H9 (cell line): ENCODE data around the gene GRIK4. TPM values are rescaled to one million over a fixed set of nuclear protein-coding genes. Genes with fewer than 3 reads are reported as not detected.

Experiments
- DNase-seq: peaks from one replicate; pipeline ENCODE4 v3.0.0-alpha.2; 2017
- H2AFZ ChIP-seq: one replicate; pipeline ENCODE4 v1.6.1; 2013; ENCODE audit warnings: mild to moderate bottlenecking, low read length, control low read depth, moderate library complexity
- H2AK5ac ChIP-seq: 2 replicates; pipeline ENCODE4 v1.6.1; 2013; ENCODE audit warnings: low read length, control low read depth, mixed read lengths; ENCODE audit not compliant: insufficient read length
- H2BK120ac ChIP-seq: one replicate; pipeline ENCODE4 v1.6.1; 2013; ENCODE audit warnings: low read depth, mild to moderate bottlenecking, low read length, control low read depth, inconsistent platforms; ENCODE audit not compliant: poor library complexity, severe bottlenecking
- H2BK12ac ChIP-seq: 2 replicates; pipeline ENCODE4 v1.6.1; 2013; ENCODE audit warnings: low read length, control low read depth, mixed read lengths, low read depth; ENCODE audit not compliant: insufficient read length
- H2BK15ac ChIP-seq: 2 replicates; pipeline ENCODE4 v1.6.1; 2013; ENCODE audit warnings: low read depth, low read length, control low read depth
- H2BK20ac ChIP-seq: one replicate; pipeline ENCODE4 v1.6.1; 2013; ENCODE audit warnings: low read depth, mild to moderate bottlenecking, low read length, control low read depth, inconsistent platforms; ENCODE audit not compliant: poor library complexity, severe bottlenecking
- H2BK5ac ChIP-seq: 2 replicates; pipeline ENCODE4 v1.6.1; 2013; ENCODE audit warnings: low read length, control low read depth, mixed read lengths; ENCODE audit not compliant: insufficient read length
- H3K14ac ChIP-seq: 2 replicates; pipeline ENCODE4 v1.6.1; 2013; ENCODE audit warnings: low read length, control low read depth; ENCODE audit not compliant: insufficient read depth
- H3K18ac ChIP-seq: 2 replicates; pipeline ENCODE4 v1.6.1; 2013; ENCODE audit warnings: low read depth, mild to moderate bottlenecking, mixed read lengths, low read length, control low read depth; ENCODE audit not compliant: insufficient read length
- H3K23ac ChIP-seq: 2 replicates; pipeline ENCODE4 v1.6.1; 2013; ENCODE audit warnings: low read length, control low read depth, mixed read lengths, low read depth; ENCODE audit not compliant: insufficient read length
- H3K23me2 ChIP-seq: 2 replicates; pipeline ENCODE4 v1.6.1; 2013; ENCODE audit warnings: low read depth, mild to moderate bottlenecking, mixed read lengths, low read length, control low read depth; ENCODE audit not compliant: insufficient read length, poor library complexity, severe bottlenecking
- H3K27ac ChIP-seq: 2 replicates; pipeline ENCODE4 v1.5.1; 2013; ENCODE audit warnings: low read length, control low read depth, mixed read lengths, low read depth; ENCODE audit not compliant: insufficient read length
- H3K27me3 ChIP-seq: 2 replicates; pipeline ENCODE4 v1.6.1; 2013; ENCODE audit warnings: low read length, control low read depth, inconsistent platforms; ENCODE audit not compliant: insufficient read depth
- H3K4ac ChIP-seq: 2 replicates; pipeline ENCODE4 v1.6.1; 2013; ENCODE audit warnings: low read depth, mild to moderate bottlenecking, control low read depth, inconsistent platforms, low read length, moderate library complexity
- H3K4me1 ChIP-seq: 2 replicates; pipeline ENCODE4 v1.6.1; 2013; ENCODE audit warnings: low read length, control low read depth, inconsistent platforms; ENCODE audit not compliant: insufficient read depth
- H3K4me2 ChIP-seq: 2 replicates; pipeline ENCODE4 v1.6.1; 2013; ENCODE audit warnings: low read length, control low read depth, mixed read lengths; ENCODE audit not compliant: insufficient read length, insufficient read depth
- H3K56ac ChIP-seq: 2 replicates; pipeline ENCODE4 v1.6.1; 2013; ENCODE audit warnings: low read depth, mild to moderate bottlenecking, mixed read lengths, low read length, control low read depth; ENCODE audit not compliant: insufficient read length
- H3K79me1 ChIP-seq: 2 replicates; pipeline ENCODE4 v1.6.1; 2013; ENCODE audit warnings: low read depth, mild to moderate bottlenecking, moderate library complexity, low read length, control low read depth, inconsistent platforms; ENCODE audit not compliant: insufficient read depth, poor library complexity, severe bottlenecking
- H3K79me2 ChIP-seq: 2 replicates; pipeline ENCODE4 v1.6.1; 2013; ENCODE audit warnings: low read length, control low read depth, inconsistent platforms; ENCODE audit not compliant: insufficient read depth
- H3K9ac ChIP-seq: 2 replicates; pipeline ENCODE4 v1.6.1; 2013; ENCODE audit warnings: low read length, control low read depth, mixed read lengths; ENCODE audit not compliant: insufficient read length; ENCODE audit errors: extremely low read depth
- H3K9me3 ChIP-seq: one replicate; pipeline ENCODE4 v1.6.1; 2013; ENCODE audit warnings: low read depth, low read length, inconsistent platforms; ENCODE audit not compliant: control insufficient read depth
- H3T11ph ChIP-seq: one replicate; pipeline ENCODE4 v1.6.1; 2013; ENCODE audit warnings: mild to moderate bottlenecking, low read length, control low read depth, inconsistent platforms
- H4K20me1 ChIP-seq: one replicate; pipeline ENCODE4 v1.6.1; 2013; ENCODE audit not compliant: control insufficient read depth, insufficient read length, insufficient read depth
- H4K5ac ChIP-seq: 2 replicates; pipeline ENCODE4 v1.6.1; 2013; ENCODE audit warnings: low read depth, mild to moderate bottlenecking, mixed read lengths, low read length, control low read depth; ENCODE audit not compliant: insufficient read length
- H4K8ac ChIP-seq: replicated peaks from 2 replicates; pipeline ENCODE4 v1.6.1; 2013; ENCODE audit warnings: low read length, control low read depth, mixed read lengths, low read depth; ENCODE audit not compliant: insufficient read length
- H4K91ac ChIP-seq: 2 replicates; pipeline ENCODE4 v1.6.1; 2013; ENCODE audit warnings: low read depth, mild to moderate bottlenecking, moderate library complexity, mixed read lengths, low read length, control low read depth; ENCODE audit not compliant: insufficient read length
- H3K27ac Mint-ChIP-seq, 3 experiments: 2 replicates in 2 of 3; 3 replicates in 1 of 3; pipeline ENCODE4 v1.8.0; 2020 to 2021; ENCODE audit warnings: mixed read lengths in 3 of 3, mild to moderate bottlenecking in 1 of 3, moderate library complexity in 1 of 3
- H3K27me3 Mint-ChIP-seq: 2 replicates; pipeline ENCODE4 v1.8.0; 2021; ENCODE audit warnings: low read depth, mild to moderate bottlenecking, moderate library complexity, mixed read lengths
- H3K36me3 Mint-ChIP-seq, 3 experiments: 2 replicates in 2 of 3; 3 replicates in 1 of 3; pipeline ENCODE4 v1.8.0; 2020 to 2021; ENCODE audit warnings: low read depth in 3 of 3, mixed read lengths in 3 of 3; ENCODE audit not compliant: insufficient read depth in 1 of 3
- H3K4me1 Mint-ChIP-seq, 2 experiments: 2 replicates each; pipeline ENCODE4 v1.8.0; 2020; ENCODE audit warnings: mixed read lengths in 2 of 2
- H3K4me3 Mint-ChIP-seq, 2 experiments: 2 replicates in 1 of 2; 3 replicates in 1 of 2; pipeline ENCODE4 v1.8.0; 2020 to 2021; ENCODE audit warnings: mild to moderate bottlenecking in 2 of 2, mixed read lengths in 2 of 2, moderate library complexity in 1 of 2
- H3K9me3 Mint-ChIP-seq, 2 experiments: 2 replicates in 1 of 2; 3 replicates in 1 of 2; pipeline ENCODE4 v1.8.0; 2020; ENCODE audit warnings: mild to moderate bottlenecking in 2 of 2, mixed read lengths in 2 of 2, moderate library complexity in 1 of 2
- CTCF ChIP-seq: fragments of 200-600 bp; sonication (generic); conservative IDR thresholded peaks from 3 replicates; pipeline ENCODE4 v1.8.0; 2021; ENCODE audit warnings: antibody characterized with exemption, mild to moderate bottlenecking
- WGBS: extraction: QIAGEN DNeasy Blood & Tissue Kit; methylation state at CpG from one replicate; pipeline ENCODE4 v1.1.7; 2013; ENCODE audit warnings: missing lambda C conversion rate, low lambda C conversion rate, mixed read lengths; ENCODE audit not compliant: insufficient read length; ENCODE audit errors: extremely low coverage; 5-methylcytosine and 5-hydroxymethylcytosine counted together
- total RNA-seq: library from RNA; stranded (reverse); gene quantifications from 2 replicates; pipeline ENCODE4 v1.2.1, GENCODE V29; 2021

Gene GRIK4
- total RNA-seq, 1 experiment from 2014 or later: 2.3 TPM

- no peak for DNase-seq
- no peak for TF ChIP-seq CTCF
- no peak overlapping the region for H3K27ac ChIP-seq
- no peak overlapping the region for H4K91ac ChIP-seq
- no peak overlapping the region for H3K4me3 Mint-ChIP-seq
- H3K23me2 ChIP-seq: no peaks in the 10 kb centered on the region
- H2BK5ac ChIP-seq: no peak overlapping the region
- H3K4me1 ChIP-seq: no peaks in the 10 kb centered on the region
- no peak overlapping the region for H2BK12ac ChIP-seq
- H3K4me2 ChIP-seq: no peak overlapping the region
- no peak overlapping the region for H2BK15ac ChIP-seq
- H2AFZ ChIP-seq: no peak overlapping the region
- peaks cover 13 to 22% of the 10 kb centered on the region in 2 experiments; a peak in 3 of 4 replicates for H3K4me1 Mint-ChIP-seq
- no peak overlapping the region for H2AK5ac ChIP-seq
- no peak overlapping the region for H3K23ac ChIP-seq
- no CpG with 5 or more reads among the region's 3 CpGs for WGBS
- no peak overlapping the region for H3K4ac ChIP-seq
- H3K79me1 ChIP-seq: no peaks in the 10 kb centered on the region
- H3K27me3 ChIP-seq: no peaks in the 10 kb centered on the region
- H4K20me1 ChIP-seq: no peaks in the 10 kb centered on the region
- no peak overlapping the region for H3K18ac ChIP-seq
- no peak overlapping the region for H3K14ac ChIP-seq
- H2BK20ac ChIP-seq: no peak overlapping the region
- H3K27me3 Mint-ChIP-seq: peaks cover 3% of the 10 kb centered on the region
- no peak overlapping the region for H4K8ac ChIP-seq
- H3K9me3 Mint-ChIP-seq: no peaks in the 10 kb centered on the region
- H3K36me3 Mint-ChIP-seq: no peaks in the 10 kb centered on the region
- H3K56ac ChIP-seq: no peak overlapping the region
- no peaks in the 10 kb centered on the region for H3K9me3 ChIP-seq
- no peak overlapping the region for H3K27ac Mint-ChIP-seq
- H3K9ac ChIP-seq: no peak overlapping the region
- H2BK120ac ChIP-seq: no peak overlapping the region
- no peak overlapping the region for H4K5ac ChIP-seq
- no peak overlapping the region for H3T11ph ChIP-seq
- H3K79me2 ChIP-seq: no peaks in the 10 kb centered on the region
Observed at GRCh38 chr11:120918257-120918656, 406.7 kb downstream of the GRIK4 start.
